Left ventricle myocardium inferior (tissue), 1 donor: Measurements from ENCODE around the gene MXI1. TPM values are rescaled to one million over a fixed set of nuclear protein-coding genes. Genes with fewer than 3 reads are reported as not detected.
A peak's percentile ranks its signal among the peaks of the same experiment; 100 is the strongest.

Experiments
- DNase-seq: peaks from one replicate; pipeline ENCODE4 v3.0.0-alpha.2; 2020
- H3K27ac ChIP-seq: fragments of 200-600 bp; replicated peaks from 2 replicates; pipeline ENCODE4 v1.8.0; 2021
- H3K27me3 ChIP-seq: fragments of 200-600 bp; 2 replicates; pipeline ENCODE4 v1.8.0; 2021; ENCODE audit warnings: low read depth
- H3K36me3 ChIP-seq: fragments of 200-600 bp; 2 replicates; pipeline ENCODE4 v1.8.0; 2021
- H3K4me1 ChIP-seq: fragments of 200-600 bp; 2 replicates; pipeline ENCODE4 v1.8.0; 2021
- H3K4me3 ChIP-seq: fragments of 200-600 bp; 2 replicates; pipeline ENCODE4 v1.8.0; 2021; ENCODE audit warnings: mild to moderate bottlenecking, moderate library complexity
- H3K9me3 ChIP-seq: fragments of 200-600 bp; replicated peaks from 2 replicates; pipeline ENCODE4 v1.8.0; 2021
- intact Hi-C: fragments of 100-400 bp; cut with micrococcal nuclease; formaldehyde crosslinking; loops from one replicate; pipeline ENCODE4 v1.11.0; 2022
- total RNA-seq: library from RNA; stranded (reverse); fragmentation: NEBNext Ultra II Directional; extraction: Animal tissue kit (Norgen Biotek cat#: 25700); gene quantifications from one replicate; pipeline ENCODE4 v1.2.1, GENCODE V29; 2021
- TF ChIP-seq, protein P1 (sequence below): fragments of 200-600 bp; IDR thresholded peaks from 2 replicates; pipeline ENCODE4 v1.8.0; 2021; ENCODE audit warnings: antibody characterized with exemption, mild to moderate bottlenecking, borderline replicate concordance
- donor health status: DM: no; HTN: yes; CAD: no; lungs with severe emphysema.

Gene MXI1
- total RNA-seq, 1 donor from 2014 or later: 60.0 TPM

DNA sequence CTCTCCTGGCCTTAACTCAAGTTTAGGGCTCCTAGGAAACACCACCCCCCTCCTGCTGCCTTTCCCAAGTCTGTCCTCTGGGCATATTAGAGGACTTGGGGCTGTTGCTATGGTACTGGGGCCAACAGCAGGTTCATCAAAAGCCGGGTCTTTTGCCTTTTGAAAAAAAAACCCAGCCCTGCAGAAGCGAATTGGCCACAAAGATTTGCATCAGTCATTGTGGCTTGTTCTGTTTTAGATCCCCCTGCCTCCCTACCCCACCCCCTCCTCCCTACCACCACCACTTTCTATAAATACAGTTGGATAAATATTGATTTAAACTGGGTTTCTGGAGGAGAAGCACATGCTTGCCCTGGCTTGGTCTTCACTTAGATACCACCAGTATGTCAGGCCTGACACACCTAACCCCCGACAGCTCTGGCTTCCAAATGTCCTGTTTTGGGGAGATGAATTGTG is 7.0 kb downstream of the MXI1 start:
- intact Hi-C loops: no loop called here
- Histone ChIP-seq H3K9me3 (no peaks in the 10 kb centered on the region), H3K36me3 (no peaks in the 10 kb centered on the region), H3K4me3 (no peak overlapping the region), H3K4me1 (peaks cover 89% of the 10 kb centered on the region), H3K27me3 (no peaks in the 10 kb centered on the region), H3K27ac (peak overlapping the region; percentile 96)
- no peak for DNase-seq
- TF ChIP-seq, protein P1, sequence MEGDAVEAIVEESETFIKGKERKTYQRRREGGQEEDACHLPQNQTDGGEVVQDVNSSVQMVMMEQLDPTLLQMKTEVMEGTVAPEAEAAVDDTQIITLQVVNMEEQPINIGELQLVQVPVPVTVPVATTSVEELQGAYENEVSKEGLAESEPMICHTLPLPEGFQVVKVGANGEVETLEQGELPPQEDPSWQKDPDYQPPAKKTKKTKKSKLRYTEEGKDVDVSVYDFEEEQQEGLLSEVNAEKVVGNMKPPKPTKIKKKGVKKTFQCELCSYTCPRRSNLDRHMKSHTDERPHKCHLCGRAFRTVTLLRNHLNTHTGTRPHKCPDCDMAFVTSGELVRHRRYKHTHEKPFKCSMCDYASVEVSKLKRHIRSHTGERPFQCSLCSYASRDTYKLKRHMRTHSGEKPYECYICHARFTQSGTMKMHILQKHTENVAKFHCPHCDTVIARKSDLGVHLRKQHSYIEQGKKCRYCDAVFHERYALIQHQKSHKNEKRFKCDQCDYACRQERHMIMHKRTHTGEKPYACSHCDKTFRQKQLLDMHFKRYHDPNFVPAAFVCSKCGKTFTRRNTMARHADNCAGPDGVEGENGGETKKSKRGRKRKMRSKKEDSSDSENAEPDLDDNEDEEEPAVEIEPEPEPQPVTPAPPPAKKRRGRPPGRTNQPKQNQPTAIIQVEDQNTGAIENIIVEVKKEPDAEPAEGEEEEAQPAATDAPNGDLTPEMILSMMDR: no peak

DNA sequence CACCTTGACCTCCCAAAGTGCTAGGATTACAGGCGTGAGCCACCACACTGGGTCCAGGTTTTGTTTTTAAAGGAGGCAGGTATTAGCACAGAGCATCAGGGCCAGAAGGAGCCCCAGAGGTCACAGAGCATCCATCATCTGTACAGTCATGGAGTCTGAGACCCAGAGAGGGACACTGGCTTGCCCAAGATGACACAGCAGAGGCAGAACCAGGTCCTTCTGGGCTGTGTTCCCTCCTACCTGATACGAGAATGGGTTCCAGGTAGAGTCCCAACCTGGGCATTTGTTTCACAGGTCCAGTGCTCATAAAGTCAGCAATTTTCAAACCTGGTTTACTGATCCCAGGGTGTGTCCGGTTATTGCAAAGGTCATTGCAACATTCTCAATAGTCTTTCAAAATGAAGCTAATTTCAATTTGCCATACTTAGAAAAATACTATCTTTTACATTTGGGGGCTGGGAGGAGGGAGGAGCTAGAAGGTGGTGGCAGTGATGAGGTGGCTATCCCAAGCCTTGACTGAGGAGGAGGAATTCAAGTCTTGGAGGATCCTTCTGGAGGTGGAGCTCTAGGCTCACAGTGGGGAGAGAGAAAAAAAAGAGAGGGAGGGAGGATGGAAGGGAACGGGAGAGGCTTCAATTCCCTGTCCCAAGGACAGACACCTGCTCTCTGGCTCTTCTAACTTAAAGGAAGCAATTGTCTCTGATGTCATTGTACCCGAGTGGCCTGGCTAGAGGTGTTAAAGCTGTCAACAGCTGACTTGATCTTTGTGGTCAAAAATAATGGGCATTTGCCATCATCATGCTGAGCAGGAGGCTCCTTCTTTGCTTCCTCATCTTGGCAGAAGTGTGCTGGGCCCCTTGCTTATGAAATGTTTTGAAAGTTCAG is 8.1 kb downstream of the MXI1 start:
- Histone ChIP-seq H3K27ac (peak overlapping the region; percentile 96), H3K4me3 (no peak overlapping the region), H3K36me3 (no peaks in the 10 kb centered on the region), H3K9me3 (no peaks in the 10 kb centered on the region), H3K4me1 (peaks cover 95% of the 10 kb centered on the region), H3K27me3 (no peaks in the 10 kb centered on the region)
- TF ChIP-seq, protein P1: no peak
- no peak for DNase-seq
- intact Hi-C loops: no loop called here

DNA sequence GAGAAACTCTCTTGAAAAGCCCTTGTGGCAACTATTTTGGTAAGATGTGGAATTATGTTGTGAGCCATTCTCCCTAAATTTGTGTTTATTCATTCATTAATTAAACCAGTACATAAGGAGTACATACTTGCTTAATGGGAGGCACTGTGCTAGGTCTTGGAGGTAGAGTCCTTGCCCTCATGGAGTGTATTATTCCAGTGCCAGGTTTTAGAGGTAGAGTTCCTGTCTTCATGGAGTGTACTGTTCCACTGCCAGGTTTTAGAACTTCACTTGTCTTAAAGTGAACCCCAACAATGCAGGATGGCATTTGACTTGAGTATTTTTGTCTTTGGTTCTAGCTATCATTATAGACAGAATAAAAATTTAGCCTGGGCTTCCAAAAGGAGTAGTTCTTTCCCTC is 8.8 kb downstream of the MXI1 start:
- H3K27ac ChIP-seq: peak overlapping the region; percentile 96
- H3K4me1 ChIP-seq: peaks cover 99% of the 10 kb centered on the region
- no peaks in the 10 kb centered on the region for H3K36me3 ChIP-seq
- no peak for DNase-seq
- no peaks in the 10 kb centered on the region for H3K9me3 ChIP-seq
- H3K27me3 ChIP-seq: no peaks in the 10 kb centered on the region
- TF ChIP-seq, protein P1: no peak
- intact Hi-C loops: no loop called here
- no peak overlapping the region for H3K4me3 ChIP-seq

DNA sequence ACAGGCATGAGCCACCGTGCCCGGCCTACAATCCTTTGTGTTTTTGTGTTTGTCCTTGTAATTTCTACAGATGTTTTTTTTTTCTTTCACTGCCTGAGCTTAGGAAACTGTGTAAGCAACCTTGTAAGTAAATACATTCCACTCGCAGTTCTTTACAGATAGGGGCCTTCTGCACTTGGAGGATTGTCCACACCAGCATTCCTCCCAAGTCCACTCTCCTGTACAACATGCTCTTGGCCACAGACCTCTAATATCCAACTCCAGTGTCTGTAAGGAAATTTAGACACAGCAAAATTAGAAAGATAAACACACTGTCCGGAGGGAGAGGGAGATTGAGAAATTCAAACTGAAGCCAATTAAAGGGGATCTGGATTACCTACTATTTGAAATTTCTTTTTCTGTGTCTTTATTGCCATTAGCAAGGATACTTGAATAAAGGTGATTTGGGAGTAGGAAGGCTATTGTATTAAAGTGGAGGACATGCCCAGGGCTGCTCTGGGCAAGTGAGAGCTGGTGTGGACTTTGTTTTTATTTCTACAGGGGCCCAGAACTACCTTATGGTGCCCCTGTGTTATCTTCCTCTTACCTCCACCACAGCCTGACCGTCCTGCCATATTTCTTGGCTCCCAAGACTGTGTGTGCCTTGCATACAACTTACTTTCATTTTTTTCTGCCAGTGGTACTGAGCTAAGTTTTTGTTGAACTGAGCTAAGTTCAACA is 9.7 kb downstream of the MXI1 start:
- H3K4me1 ChIP-seq: peaks cover 100% of the 10 kb centered on the region
- H3K36me3 ChIP-seq: no peaks in the 10 kb centered on the region
- H3K9me3 ChIP-seq: no peaks in the 10 kb centered on the region
- TF ChIP-seq, protein P1: no peak
- intact Hi-C loops: no loop called here
- no peak overlapping the region for H3K4me3 ChIP-seq
- peak overlapping the region; percentile 96 for H3K27ac ChIP-seq
- DNase-seq: no peak
- no peaks in the 10 kb centered on the region for H3K27me3 ChIP-seq

DNA sequence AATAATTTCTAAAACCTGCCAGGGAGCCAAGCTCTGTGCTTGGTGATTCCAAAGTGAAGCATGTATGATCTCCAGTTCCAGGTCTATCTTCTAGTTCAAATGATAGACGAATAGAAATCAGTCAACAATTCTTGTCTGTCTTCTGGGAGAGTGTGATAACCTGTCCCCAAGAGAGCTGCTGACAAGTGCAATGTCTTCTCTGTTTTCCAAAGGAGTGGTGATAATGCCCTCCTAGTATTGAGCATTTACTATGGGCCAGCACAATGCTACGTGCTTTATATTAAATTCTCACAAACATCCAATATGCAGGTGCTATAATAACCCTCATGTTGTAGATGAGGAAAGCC is 10.2 kb downstream of the MXI1 start:
- no peak for DNase-seq
- Histone ChIP-seq H3K27ac (peak overlapping the region; percentile 96), H3K27me3 (no peaks in the 10 kb centered on the region), H3K4me1 (peaks cover 100% of the 10 kb centered on the region), H3K4me3 (no peak overlapping the region), H3K9me3 (no peaks in the 10 kb centered on the region), H3K36me3 (no peaks in the 10 kb centered on the region)
- TF ChIP-seq, protein P1: no peak
- intact Hi-C loops: no loop called here
